IMR-90 (cell line): Measurements from ENCODE around the gene PEX6. TPM values are rescaled to one million over a fixed set of nuclear protein-coding genes. Genes with fewer than 3 reads are reported as not detected.
A peak's percentile ranks its signal among the peaks of the same experiment; 100 is the strongest.

ENCODE experiments used
- ATAC-seq: fragments of 200-7000 bp; cut with Tn5 transposase; 2 replicates; pipeline ENCODE4 v1.9.1; 2020; ENCODE audit warnings: low read depth, mild to moderate bottlenecking, moderate library complexity
- BruUV-seq: library from RNA; stranded (reverse); fragments of 400-500 nt; replicated peaks from 2 replicates; lab custom pipeline; 2021; lab: Mats Ljungman, UMichigan
- CTCF ChIA-PET: fragments of 300-600 bp; formaldehyde crosslinking; extraction: SDS; loops from one replicate; lab custom pipeline; 2021; ENCODE audit warnings: antibody characterized with exemption; lab: Yijun Ruan, JAX
- POLR2A ChIA-PET: fragments of 300-600 bp; sonication (Branson Sonifier 250); formaldehyde crosslinking; loops from one replicate; lab custom pipeline; 2022; ENCODE audit warnings: antibody characterized with exemption; ENCODE audit not compliant: unreplicated experiment; lab: Charles Lee
- DNase-seq: peaks from one replicate; pipeline ENCODE4 v3.0.0; 2013
- H2AFZ ChIP-seq: replicated peaks from 2 replicates; pipeline ENCODE3; 2013; ENCODE audit warnings: low read length, mild to moderate bottlenecking; ENCODE audit not compliant: poor library complexity
- H2AK5ac ChIP-seq: 2 replicates; pipeline ENCODE4 v1.6.1; 2013; ENCODE audit warnings: low read depth, low read length, inconsistent platforms
- H2AK9ac ChIP-seq: replicated peaks from 2 replicates; pipeline ENCODE3; 2013; ENCODE audit warnings: mild to moderate bottlenecking, low read depth, low read length, moderate library complexity; ENCODE audit not compliant: poor library complexity
- H2BK120ac ChIP-seq: 2 replicates; pipeline ENCODE4 v1.6.1; 2013; ENCODE audit warnings: low read depth, low read length, inconsistent platforms
- H2BK15ac ChIP-seq: 3 replicates; pipeline ENCODE4 v1.6.1; 2013; ENCODE audit warnings: low read depth, low read length, inconsistent platforms
- H2BK20ac ChIP-seq: 2 replicates; pipeline ENCODE4 v1.6.1; 2013; ENCODE audit warnings: low read depth, mild to moderate bottlenecking, inconsistent platforms, low read length, moderate library complexity
- H2BK5ac ChIP-seq: 2 replicates; pipeline ENCODE4 v1.6.1; 2013; ENCODE audit warnings: mild to moderate bottlenecking, low read depth, low read length, inconsistent platforms; ENCODE audit not compliant: poor library complexity, severe bottlenecking
- H3K14ac ChIP-seq: replicated peaks from 2 replicates; pipeline ENCODE4 v1.6.1; 2013; ENCODE audit warnings: low read depth, low read length, inconsistent platforms
- H3K18ac ChIP-seq: 2 replicates; pipeline ENCODE4 v1.6.1; 2013; ENCODE audit warnings: low read depth, low read length, control low read depth
- H3K23ac ChIP-seq: 2 replicates; pipeline ENCODE4 v1.6.1; 2013; ENCODE audit warnings: low read depth, low read length, inconsistent platforms
- H3K27ac ChIP-seq: 2 replicates; pipeline ENCODE4 v1.5.1; 2013; ENCODE audit warnings: mild to moderate bottlenecking, control low read depth, low read length; ENCODE audit not compliant: insufficient read depth
- H3K27me3 ChIP-seq: 2 replicates; pipeline ENCODE4 v1.6.1; 2013; ENCODE audit warnings: low read length; ENCODE audit not compliant: control insufficient read depth, insufficient read depth
- H3K36me3 ChIP-seq: 2 replicates; pipeline ENCODE4 v1.6.1; 2013; ENCODE audit warnings: low read length, mixed read lengths; ENCODE audit not compliant: control insufficient read depth, insufficient read depth
- H3K4ac ChIP-seq: 2 replicates; pipeline ENCODE4 v1.6.1; 2013; ENCODE audit warnings: low read depth, low read length, inconsistent platforms
- H3K4me1 ChIP-seq: 2 replicates; pipeline ENCODE4 v1.6.1; 2013; ENCODE audit warnings: low read length, mixed read lengths; ENCODE audit not compliant: control insufficient read depth, insufficient read depth
- H3K4me2 ChIP-seq: 2 replicates; pipeline ENCODE4 v1.6.1; 2013; ENCODE audit warnings: low read depth, mild to moderate bottlenecking, control low read depth, low read length, moderate library complexity
- H3K4me3 ChIP-seq: 2 replicates; pipeline ENCODE4 v1.5.1; 2013; ENCODE audit warnings: low read depth, mild to moderate bottlenecking, control low read depth, low read length, moderate library complexity; ENCODE audit not compliant: insufficient read depth
- H3K56ac ChIP-seq: 2 replicates; pipeline ENCODE4 v1.6.1; 2013; ENCODE audit warnings: low read length, inconsistent platforms; ENCODE audit not compliant: insufficient read depth; ENCODE audit errors: extremely low read depth
- H3K79me1 ChIP-seq, 2 experiments: 2 replicates each; pipeline ENCODE4 v1.6.1; 2013; ENCODE audit warnings: low read length in 2 of 2, inconsistent platforms in 1 of 2, low read depth in 1 of 2
- H3K9ac ChIP-seq: 2 replicates; pipeline ENCODE4 v1.6.1; 2013; ENCODE audit warnings: low read depth, low read length, control low read depth
- H3K9me1 ChIP-seq: 2 replicates; pipeline ENCODE4 v1.6.1; 2013; ENCODE audit warnings: low read length, inconsistent platforms; ENCODE audit not compliant: insufficient read depth
- H3K9me3 ChIP-seq: 2 replicates; pipeline ENCODE4 v1.6.1; 2013; ENCODE audit warnings: low read length; ENCODE audit not compliant: control insufficient read depth, insufficient read depth
- H4K20me1 ChIP-seq: 2 replicates; pipeline ENCODE4 v1.6.1; 2013; ENCODE audit warnings: low read length, inconsistent platforms; ENCODE audit not compliant: insufficient read depth
- H4K5ac ChIP-seq: 2 replicates; pipeline ENCODE4 v1.6.1; 2013; ENCODE audit warnings: mild to moderate bottlenecking, low read depth, low read length, control low read depth
- H4K8ac ChIP-seq, 2 experiments: 2 replicates each; pipeline ENCODE4 v1.6.1; 2013; ENCODE audit warnings: low read depth in 2 of 2, low read length in 2 of 2, control low read depth in 1 of 2, inconsistent platforms in 1 of 2
- H4K91ac ChIP-seq: 2 replicates; pipeline ENCODE4 v1.6.1; 2013; ENCODE audit warnings: low read depth, low read length, inconsistent platforms; ENCODE audit not compliant: insufficient read depth
- BHLHE40 ChIP-seq: fragments of 150-350 bp; IDR thresholded peaks from 2 replicates; pipeline ENCODE4 v1.6.1; 2016; ENCODE audit warnings: mild to moderate bottlenecking, low read depth, low read length
- CEBPB ChIP-seq: IDR thresholded peaks from 2 replicates; pipeline ENCODE4 v1.6.1; 2012; ENCODE audit warnings: low read depth, low read length, improper control_type of control experiment
- FOS ChIP-seq: fragments of 150-350 bp; IDR thresholded peaks from 2 replicates; pipeline ENCODE4 v1.6.1; 2016; ENCODE audit warnings: low read depth, low read length
- MAFK ChIP-seq: IDR thresholded peaks from 2 replicates; pipeline ENCODE4 v1.6.1; 2012; ENCODE audit warnings: low read depth, low read length, improper control_type of control experiment
- MAZ ChIP-seq: IDR thresholded peaks from 2 replicates; pipeline ENCODE4 v1.6.1; 2012; ENCODE audit warnings: low read depth, mild to moderate bottlenecking, low read length, improper control_type of control experiment, moderate library complexity, borderline replicate concordance
- MXI1 ChIP-seq: IDR thresholded peaks from 2 replicates; pipeline ENCODE4 v1.6.1; 2012; ENCODE audit warnings: low read depth, mild to moderate bottlenecking, low read length, moderate library complexity, borderline replicate concordance
- POLR2A ChIP-seq: IDR thresholded peaks from 2 replicates; pipeline ENCODE4 v1.6.1; 2012; ENCODE audit warnings: mild to moderate bottlenecking, low read depth, low read length
- RAD21 ChIP-seq: IDR thresholded peaks from 2 replicates; pipeline ENCODE4 v1.6.1; 2012; ENCODE audit warnings: low read length, improper control_type of control experiment
- RCOR1 ChIP-seq: IDR thresholded peaks from 2 replicates; pipeline ENCODE4 v1.6.1; 2012; ENCODE audit warnings: mild to moderate bottlenecking, low read length, improper control_type of control experiment; ENCODE audit not compliant: insufficient replicate concordance
- RFX5 ChIP-seq: IDR thresholded peaks from 2 replicates; pipeline ENCODE4 v1.8.0; 2012; ENCODE audit warnings: low read depth, mild to moderate bottlenecking, low read length, moderate library complexity
- SMC3 ChIP-seq: fragments of 150-350 bp; IDR thresholded peaks from 2 replicates; pipeline ENCODE4 v1.6.1; 2016; ENCODE audit warnings: low read depth, mild to moderate bottlenecking, antibody characterized with exemption, low read length, moderate library complexity
- WGBS, 2 experiments: methylation state at CpG; one replicate each; pipeline versions ENCODE4 v1.1.5 to v1.1.7; 2013; ENCODE audit warnings: missing lambda C conversion rate in 2 of 2; ENCODE audit not compliant: insufficient read length in 1 of 2; ENCODE audit errors: extremely low coverage in 2 of 2; 5-methylcytosine and 5-hydroxymethylcytosine counted together
- dilution Hi-C: fragments of 300-500 bp; cut with HindIII; formaldehyde crosslinking; loops from one replicate; pipeline ENCODE4 v1.14.3; 2018; ENCODE audit warnings: low sequenced_read_pairs; ENCODE audit not compliant: unreplicated experiment
- in situ Hi-C: fragments of 300-500 bp; cut with MboI; formaldehyde crosslinking; loops from 3 replicates; pipeline ENCODE4 v1.14.3; 2019; ENCODE audit warnings: low sequenced_read_pairs, inconsistent platforms, mixed read lengths
- intact Hi-C: fragments of 100-400 bp; cut with micrococcal nuclease; formaldehyde crosslinking; loops from 2 replicates; pipeline ENCODE4 v1.10.0; 2022
- polyA plus RNA-seq, 3 experiments: library from polyadenylated mRNA; depleted of rRNA; stranded (reverse); fragments of >200 nt; gene quantifications; 2 replicates each; pipeline ENCODE4 v1.2.3, GENCODE V29; 2012; ENCODE audit warnings: low replicate concordance in 1 of 3
- total RNA-seq: library from RNA; depleted of rRNA; stranded (reverse); fragments of >200 nt; gene quantifications from 2 replicates; pipeline ENCODE4 v1.2.3, GENCODE V29; 2012
- TF ChIP-seq, protein P1 (sequence below): conservative IDR thresholded peaks from 2 replicates; pipeline ENCODE4 v1.5.1; 2012; ENCODE audit warnings: mild to moderate bottlenecking, low read depth, low read length, improper control_type of control experiment
- TF ChIP-seq, protein P2 (sequence below): fragments of 150-350 bp; IDR thresholded peaks from 2 replicates; pipeline ENCODE4 v1.6.1; 2017; ENCODE audit warnings: mild to moderate bottlenecking, antibody characterized with exemption, low read length, low read depth
- TF ChIP-seq, protein P3 (sequence below): fragments of 150-350 bp; IDR thresholded peaks from 2 replicates; pipeline ENCODE4 v1.6.1; 2016; ENCODE audit warnings: low read depth, mild to moderate bottlenecking, low read length, moderate library complexity, borderline replicate concordance

The PEX6 gene
- total and polyA plus RNA-seq, 2 of the 4 experiments (the other 2 are of a cell fraction) = 10.4 to 10.6 TPM

DNA sequence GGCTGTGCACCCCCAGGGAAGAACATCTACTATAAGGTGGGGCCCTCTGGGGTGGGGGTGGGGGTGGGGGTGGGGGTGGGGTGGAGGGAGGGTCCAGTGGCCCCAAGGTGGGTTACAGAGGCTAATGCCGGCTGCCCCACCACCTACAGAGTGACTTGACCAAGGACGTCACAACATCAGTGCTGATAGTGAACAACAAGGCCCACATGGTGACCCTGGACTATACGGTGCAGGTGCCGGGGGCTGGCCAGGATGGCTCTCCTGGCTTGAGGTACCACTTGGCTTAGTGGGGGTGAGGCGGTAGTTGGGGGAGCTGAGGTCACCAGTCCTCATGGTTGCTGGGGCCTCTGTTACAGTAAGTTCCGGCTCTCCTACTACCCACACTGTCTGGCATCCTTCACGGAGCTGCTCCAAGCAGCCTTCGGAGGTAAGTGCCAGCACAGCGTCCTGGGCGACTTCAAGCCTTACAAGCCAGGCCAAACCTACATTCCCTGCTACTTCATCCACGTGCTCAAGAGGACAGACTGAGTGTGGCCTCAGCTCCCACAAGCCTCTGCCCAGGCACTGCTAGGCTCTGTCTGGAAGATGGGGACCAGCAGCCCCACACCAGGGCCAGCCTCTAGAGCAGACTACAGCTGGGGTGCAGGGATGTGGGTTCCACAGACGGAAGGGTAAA is 15.7 kb downstream of the PEX6 start:
- no peak overlapping the region for H2BK120ac ChIP-seq
- no peak overlapping the region for H3K4me3 ChIP-seq
- no peak overlapping the region for H3K9ac ChIP-seq
- H3K23ac ChIP-seq = no peak overlapping the region
- no peak overlapping the region for H3K4me2 ChIP-seq
- no TSS peak for BruUV-seq
- no peaks in the 10 kb centered on the region for H3K9me3 ChIP-seq
- H2AK5ac ChIP-seq = no peak overlapping the region
- CTCF ChIA-PET = no interaction called here
- no peaks in the 10 kb centered on the region for H3K9me1 ChIP-seq
- H3K18ac ChIP-seq = no peak overlapping the region
- peaks cover 7% of the 10 kb centered on the region; the same call in 1 of the 2 replicates for H3K4me1 ChIP-seq
- no peak overlapping the region for H3K14ac ChIP-seq
- peaks cover 0 to 4% of the 10 kb centered on the region in 2 experiments; a peak in 1 of 4 replicates for H3K79me1 ChIP-seq
- in situ Hi-C loops (no loop called here), dilution Hi-C loops (no loop called here), intact Hi-C loops (no loop called here)
- H3K36me3 ChIP-seq = peaks cover 44% of the 10 kb centered on the region
- H2AK9ac ChIP-seq = peak overlapping the region; percentile 58
- ATAC-seq = peak; percentile 4; the same call in 1 of the 2 replicates
- no peak overlapping the region for H3K4ac ChIP-seq
- H4K5ac ChIP-seq = no peak overlapping the region
- no peak for DNase-seq
- TF ChIP-seq CEBPB (no peak), MAZ (no peak), POLR2A (no peak), MXI1 (no peak), FOS (no peak), RCOR1 (no peak), BHLHE40 (no peak), SMC3 (no peak), RFX5 (no peak), RAD21 (no peak), MAFK (no peak)
- TF ChIP-seq, protein P1, sequence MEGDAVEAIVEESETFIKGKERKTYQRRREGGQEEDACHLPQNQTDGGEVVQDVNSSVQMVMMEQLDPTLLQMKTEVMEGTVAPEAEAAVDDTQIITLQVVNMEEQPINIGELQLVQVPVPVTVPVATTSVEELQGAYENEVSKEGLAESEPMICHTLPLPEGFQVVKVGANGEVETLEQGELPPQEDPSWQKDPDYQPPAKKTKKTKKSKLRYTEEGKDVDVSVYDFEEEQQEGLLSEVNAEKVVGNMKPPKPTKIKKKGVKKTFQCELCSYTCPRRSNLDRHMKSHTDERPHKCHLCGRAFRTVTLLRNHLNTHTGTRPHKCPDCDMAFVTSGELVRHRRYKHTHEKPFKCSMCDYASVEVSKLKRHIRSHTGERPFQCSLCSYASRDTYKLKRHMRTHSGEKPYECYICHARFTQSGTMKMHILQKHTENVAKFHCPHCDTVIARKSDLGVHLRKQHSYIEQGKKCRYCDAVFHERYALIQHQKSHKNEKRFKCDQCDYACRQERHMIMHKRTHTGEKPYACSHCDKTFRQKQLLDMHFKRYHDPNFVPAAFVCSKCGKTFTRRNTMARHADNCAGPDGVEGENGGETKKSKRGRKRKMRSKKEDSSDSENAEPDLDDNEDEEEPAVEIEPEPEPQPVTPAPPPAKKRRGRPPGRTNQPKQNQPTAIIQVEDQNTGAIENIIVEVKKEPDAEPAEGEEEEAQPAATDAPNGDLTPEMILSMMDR = no peak
- TF ChIP-seq, protein P2, sequence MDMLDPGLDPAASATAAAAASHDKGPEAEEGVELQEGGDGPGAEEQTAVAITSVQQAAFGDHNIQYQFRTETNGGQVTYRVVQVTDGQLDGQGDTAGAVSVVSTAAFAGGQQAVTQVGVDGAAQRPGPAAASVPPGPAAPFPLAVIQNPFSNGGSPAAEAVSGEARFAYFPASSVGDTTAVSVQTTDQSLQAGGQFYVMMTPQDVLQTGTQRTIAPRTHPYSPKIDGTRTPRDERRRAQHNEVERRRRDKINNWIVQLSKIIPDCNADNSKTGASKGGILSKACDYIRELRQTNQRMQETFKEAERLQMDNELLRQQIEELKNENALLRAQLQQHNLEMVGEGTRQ = no peak
- TF ChIP-seq, protein P3, sequence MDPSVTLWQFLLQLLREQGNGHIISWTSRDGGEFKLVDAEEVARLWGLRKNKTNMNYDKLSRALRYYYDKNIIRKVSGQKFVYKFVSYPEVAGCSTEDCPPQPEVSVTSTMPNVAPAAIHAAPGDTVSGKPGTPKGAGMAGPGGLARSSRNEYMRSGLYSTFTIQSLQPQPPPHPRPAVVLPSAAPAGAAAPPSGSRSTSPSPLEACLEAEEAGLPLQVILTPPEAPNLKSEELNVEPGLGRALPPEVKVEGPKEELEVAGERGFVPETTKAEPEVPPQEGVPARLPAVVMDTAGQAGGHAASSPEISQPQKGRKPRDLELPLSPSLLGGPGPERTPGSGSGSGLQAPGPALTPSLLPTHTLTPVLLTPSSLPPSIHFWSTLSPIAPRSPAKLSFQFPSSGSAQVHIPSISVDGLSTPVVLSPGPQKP = no peak
- H3K56ac ChIP-seq = no peak overlapping the region
- no peak overlapping the region for H4K91ac ChIP-seq
- POLR2A ChIA-PET = no interaction called here
- no peaks in the 10 kb centered on the region for H4K20me1 ChIP-seq
- H2BK5ac ChIP-seq = no peak overlapping the region
- H3K27ac ChIP-seq = no peak overlapping the region
- H4K8ac ChIP-seq = no peak overlapping the region
- 80% methylated on average over 1 of the region's 12 CpGs; no CpG with 5 or more reads in 1 of the 2 experiments for WGBS, 2 experiments
- H2AFZ ChIP-seq = no peak overlapping the region
- no peak overlapping the region for H2BK15ac ChIP-seq
- no peak overlapping the region for H2BK20ac ChIP-seq
- no peaks in the 10 kb centered on the region for H3K27me3 ChIP-seq
